Amygdala (tissue), 56 donors: Measurements from ENCODE around the gene STARD6.
"Not testable (repeated sequence)": the region's sequence is repeated elsewhere in the genome, so short reads cannot be mapped to it uniquely, and the experiment has no call there.

Experiments used
- DNase-seq, 56 donors: peaks; one replicate each; lab custom pipeline; 2025; lab: John Stamatoyannopoulos, UW

Gene STARD6

GRCh38 chr18:54351186-54351585 lies 6.5 kb downstream of the STARD6 start:
- DNase-seq, result no peak

GRCh38 chr18:54338230-54338629 lies 19.4 kb downstream of the STARD6 start:
- DNase-seq, result no peak

GRCh38 chr18:54335638-54336173 lies 22.0 kb downstream of the STARD6 start:
- DNase-seq, result no peak

- DNase-seq, result no peak
These were observed 26.7 kb downstream of the STARD6 start for GRCh38 chr18:54330768-54331548.

GRCh38 chr18:54329787-54330186 lies 27.9 kb downstream of the STARD6 start:
- no peak for DNase-seq

- DNase-seq, result no peak
These were observed 29.8 kb downstream of the STARD6 start for GRCh38 chr18:54327818-54328217.

GRCh38 chr18:54323970-54324369 lies 33.7 kb downstream of the STARD6 start:
- DNase-seq, result no peak

- DNase-seq, result no peak
These were observed 34.1 kb downstream of the STARD6 start for GRCh38 chr18:54323561-54323960.

GRCh38 chr18:54316071-54316820 lies 41.4 kb downstream of the STARD6 start:
- no peak for DNase-seq

- not testable (repeated sequence) for DNase-seq
These were observed 48.1 kb downstream of the STARD6 start for GRCh38 chr18:54309564-54309963.

GRCh38 chr18:54303408-54303807 lies 54.2 kb downstream of the STARD6 start:
- DNase-seq, result no peak

GRCh38 chr18:54298991-54299390 lies 58.7 kb downstream of the STARD6 start:
- not testable (repeated sequence) for DNase-seq

- DNase-seq, result no peak
These were observed 61.6 kb downstream of the STARD6 start for GRCh38 chr18:54296062-54296461.

GRCh38 chr18:54294274-54294673 lies 63.4 kb downstream of the STARD6 start:
- no peak for DNase-seq

- DNase-seq, result peak in 2 of 56 donors; percentile 1 to 4
These were observed 72.5 kb downstream of the STARD6 start for GRCh38 chr18:54284981-54285785.

- no peak for DNase-seq
These were observed 73.1 kb downstream of the STARD6 start for GRCh38 chr18:54284535-54284934.

- no peak for DNase-seq
These were observed 77.5 kb downstream of the STARD6 start for GRCh38 chr18:54280220-54280569.

GRCh38 chr18:54279477-54280219 lies 78.0 kb downstream of the STARD6 start:
- no peak for DNase-seq

GRCh38 chr18:54278615-54279014 lies 79.0 kb downstream of the STARD6 start:
- no peak for DNase-seq

GRCh38 chr18:54277899-54278298 lies 79.8 kb downstream of the STARD6 start:
- DNase-seq, result no peak
